ENCODE data around the gene TDRD7.

Gene TDRD7

DNA sequence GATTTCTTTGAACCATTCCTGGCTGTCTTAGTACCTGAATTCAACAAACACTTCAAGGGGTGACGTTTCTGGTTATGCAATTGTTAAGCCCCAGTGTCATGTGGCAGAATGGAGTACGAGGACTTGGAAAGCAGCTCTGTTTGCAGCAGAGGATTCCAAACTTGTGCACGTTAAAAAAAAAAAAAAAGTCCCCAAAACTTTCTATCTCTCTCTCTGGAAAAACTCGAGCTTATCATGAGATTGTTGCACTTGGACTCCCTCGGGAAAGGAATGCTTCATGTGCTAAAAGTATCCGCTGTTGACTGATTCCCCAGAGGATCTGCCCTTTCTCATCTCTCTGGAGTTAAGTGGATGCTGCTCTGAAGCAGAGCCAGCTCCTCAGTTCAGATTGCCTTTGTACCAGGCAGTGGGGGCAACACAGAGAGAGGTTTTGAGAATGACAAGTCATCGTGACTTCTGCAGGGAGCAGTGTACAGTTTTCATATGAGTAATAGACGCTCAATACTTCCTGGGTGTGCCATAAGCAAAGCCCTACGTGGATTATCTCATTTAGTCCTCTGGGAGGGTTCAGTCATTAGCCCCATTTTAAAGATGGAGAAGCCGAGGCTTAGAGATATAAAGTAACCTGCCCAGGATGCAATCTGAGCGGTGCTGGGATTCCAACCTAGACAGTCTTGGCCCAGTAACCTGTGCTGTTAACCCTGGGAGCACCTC, 117.6 kb downstream of the TDRD7 start:
- no peak for DNase-seq (ENCODE audit: low read depth)

DNA sequence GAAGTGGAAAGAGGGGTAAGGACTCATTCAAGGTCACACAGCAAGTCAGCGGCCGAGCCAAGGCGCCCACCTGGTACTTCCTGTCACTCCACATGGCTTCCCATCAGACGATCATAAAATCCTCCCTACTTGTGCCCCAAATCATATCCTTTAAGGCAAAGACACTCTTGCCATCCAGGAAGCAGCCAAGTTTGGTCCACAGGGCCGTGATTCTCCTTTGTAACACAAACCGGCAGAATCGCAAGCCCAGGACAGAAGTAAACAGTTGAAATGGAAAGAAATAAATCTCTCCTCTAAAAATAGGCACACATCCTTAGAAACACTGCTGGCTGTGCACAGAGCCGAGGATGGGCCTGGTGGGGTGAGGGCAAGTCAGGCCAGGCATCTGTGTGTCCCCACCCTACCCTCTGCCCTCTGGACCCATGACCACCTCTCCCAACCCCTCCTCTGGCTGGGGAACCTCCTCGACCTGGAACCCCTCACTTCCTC, 120.0 kb downstream of the TDRD7 start:
- no peak for DNase-seq (ENCODE audit: low read depth)

DNA sequence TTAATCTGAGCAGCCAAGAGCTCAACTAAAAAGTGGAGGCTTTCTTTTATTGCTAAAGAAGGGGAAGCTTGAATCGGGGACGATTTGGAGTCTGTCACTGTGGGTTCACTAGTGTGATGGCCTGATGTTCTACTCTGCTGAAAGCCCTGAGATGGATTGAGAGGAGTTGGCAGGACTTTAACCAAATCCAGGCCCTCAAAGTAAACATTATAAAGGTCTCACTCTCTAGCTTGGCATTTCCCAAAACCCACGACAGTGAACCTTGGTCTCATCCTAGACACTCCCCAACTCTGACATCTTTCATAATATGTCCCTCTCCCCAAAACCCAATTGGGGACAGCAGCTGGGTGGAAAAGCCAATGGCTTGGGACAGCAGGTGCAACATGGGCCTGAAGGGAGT, 122.3 kb downstream of the TDRD7 start:
- DNase-seq (ENCODE audit: low read depth), result no peak

DNA sequence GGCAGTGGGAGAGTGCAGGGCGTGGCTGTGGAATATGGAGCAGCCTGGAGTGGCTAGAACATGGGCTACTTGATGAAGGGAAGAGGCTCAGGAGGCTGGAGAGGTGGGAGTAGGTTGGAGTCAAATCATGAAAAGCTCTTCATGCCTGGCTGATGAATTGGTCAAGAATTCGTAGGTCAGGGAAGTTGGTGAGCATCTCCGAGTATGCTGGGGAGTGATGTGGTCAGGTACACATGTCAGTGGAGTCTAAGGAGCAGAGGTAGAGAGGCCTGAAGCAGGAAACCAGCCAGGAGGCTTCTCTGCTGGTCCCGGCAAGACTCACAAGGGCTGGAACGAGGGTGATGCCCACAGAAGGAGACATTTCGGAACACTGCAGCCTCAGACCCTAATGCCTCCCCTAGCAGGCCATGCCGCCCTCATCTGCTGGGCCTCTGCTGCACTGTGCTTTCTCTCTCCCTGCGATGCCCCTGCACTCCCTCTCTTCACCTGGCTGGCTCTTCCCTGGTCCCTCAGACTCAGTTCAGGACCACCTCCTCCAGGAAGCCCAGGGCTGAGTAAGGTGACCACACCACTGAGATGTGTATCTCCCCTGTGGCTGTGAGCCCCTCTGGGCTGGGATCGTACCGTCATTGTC, 123.2 kb downstream of the TDRD7 start:
- no peak for DNase-seq (ENCODE audit: low read depth)

DNA sequence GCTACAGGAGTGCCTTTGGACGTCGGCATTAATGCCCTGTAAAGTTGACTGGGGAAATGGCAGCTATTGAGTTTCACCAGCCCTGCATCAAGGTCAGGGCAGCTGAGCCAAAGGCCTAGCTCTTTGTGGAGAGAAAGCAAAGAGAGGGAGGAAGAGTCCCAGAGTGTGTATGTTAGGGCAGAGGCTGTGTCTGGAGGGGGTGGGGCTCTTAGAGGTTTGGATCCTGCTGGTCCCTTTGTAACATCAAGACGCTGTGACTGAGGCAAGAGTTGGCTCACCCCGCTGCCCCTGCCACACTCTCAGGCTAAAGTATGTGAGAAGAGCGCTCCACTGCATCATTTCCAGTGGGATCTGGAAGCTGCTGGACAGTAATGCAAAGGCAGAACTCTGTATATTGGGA, 123.9 kb downstream of the TDRD7 start:
- DNase-seq (ENCODE audit: low read depth), result no peak

DNA sequence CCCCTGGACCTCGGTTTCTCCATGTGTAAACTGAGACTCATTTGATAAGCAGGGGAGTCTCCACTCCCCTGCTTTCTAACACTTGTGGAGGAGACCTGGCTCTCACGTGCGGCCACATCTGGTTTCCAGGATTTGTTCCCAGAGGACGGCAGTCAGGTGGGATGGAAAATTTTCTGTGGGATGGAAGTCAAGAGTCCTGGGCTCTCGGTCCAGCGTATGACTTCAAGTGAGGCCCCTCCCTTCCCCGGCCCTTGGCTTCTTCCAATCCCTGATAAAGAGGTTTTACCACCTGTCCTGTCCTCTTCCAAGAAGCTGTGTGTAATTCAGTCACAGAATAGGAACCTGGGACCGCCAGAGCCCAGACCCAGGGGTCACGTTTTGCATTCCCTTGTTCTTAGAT, 124.6 kb downstream of the TDRD7 start:
- no peak for DNase-seq (ENCODE audit: low read depth)

DNA sequence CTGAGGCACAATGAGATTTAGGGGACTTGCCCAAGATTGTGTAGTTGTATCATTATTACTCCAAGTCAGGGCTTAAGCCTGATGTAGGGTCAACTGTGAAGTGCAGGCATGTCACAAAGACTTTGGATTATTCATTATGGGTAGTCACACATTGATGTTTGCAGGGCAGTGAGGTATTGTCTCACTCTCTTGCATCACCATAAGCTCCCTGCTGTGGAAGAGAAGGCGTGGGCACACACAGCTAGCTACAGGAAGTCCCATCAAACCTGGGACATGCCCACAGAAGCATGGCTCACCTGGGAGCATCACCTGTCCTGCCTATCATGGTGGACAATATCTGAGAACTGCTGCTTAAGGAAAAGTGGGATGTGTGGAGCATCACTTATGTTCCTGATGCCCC, 131.7 kb downstream of the TDRD7 start:
- no peak for DNase-seq (ENCODE audit: low read depth)

DNA sequence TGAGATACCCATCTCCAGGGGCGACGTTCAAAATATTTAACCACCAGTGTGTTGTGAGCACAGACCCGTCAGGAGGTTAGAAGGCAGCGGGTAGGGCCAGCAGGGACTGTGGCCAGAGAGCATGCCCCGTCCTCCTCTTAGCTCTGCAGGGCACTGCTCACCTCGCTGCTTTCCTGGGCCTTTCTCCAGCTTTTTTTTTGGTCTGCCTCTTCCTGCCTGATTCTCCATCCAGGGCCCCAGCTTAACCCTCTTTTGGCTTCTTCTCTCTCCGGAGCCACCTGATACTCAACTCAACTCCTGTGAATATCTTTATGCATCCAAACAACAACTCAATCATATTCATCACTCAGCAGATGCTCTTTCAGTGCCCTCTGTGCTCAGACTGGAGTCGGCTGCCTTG, 133.6 kb downstream of the TDRD7 start:
- DNase-seq (ENCODE audit: low read depth), result no peak
